Nephron (organoid): ENCODE results near the gene VOPP1.

Source experiments
- H3K27ac Mint-ChIP-seq, 3 experiments: 2 replicates each; pipeline ENCODE4 v1.8.0; 2020; ENCODE audit warnings: mixed read lengths in 3 of 3, mild to moderate bottlenecking in 2 of 3, moderate library complexity in 1 of 3
- H3K27me3 Mint-ChIP-seq: 2 replicates; pipeline ENCODE4 v1.8.0; 2021; ENCODE audit warnings: low read depth, mild to moderate bottlenecking, moderate library complexity, mixed read lengths
- H3K36me3 Mint-ChIP-seq: 2 replicates; pipeline ENCODE4 v1.8.0; 2020; ENCODE audit warnings: low read depth, mixed read lengths
- H3K4me1 Mint-ChIP-seq: 2 replicates; pipeline ENCODE4 v1.8.0; 2020; ENCODE audit warnings: mixed read lengths
- H3K4me3 Mint-ChIP-seq, 3 experiments: 2 replicates each; pipeline ENCODE4 v1.8.0; 2020; ENCODE audit warnings: mild to moderate bottlenecking in 3 of 3, mixed read lengths in 3 of 3, moderate library complexity in 2 of 3
- H3K9me3 Mint-ChIP-seq: 2 replicates; pipeline ENCODE4 v1.8.0; 2020; ENCODE audit warnings: mixed read lengths
- TF ChIP-seq, protein P1 (sequence below), 3 experiments: fragments of 200-600 bp; sonication (generic); IDR thresholded peaks; one replicate each; pipeline ENCODE4 v1.5.0; 2021; ENCODE audit warnings: antibody characterized with exemption in 3 of 3; ENCODE audit not compliant: unreplicated experiment in 3 of 3

VOPP1 gene

DNA sequence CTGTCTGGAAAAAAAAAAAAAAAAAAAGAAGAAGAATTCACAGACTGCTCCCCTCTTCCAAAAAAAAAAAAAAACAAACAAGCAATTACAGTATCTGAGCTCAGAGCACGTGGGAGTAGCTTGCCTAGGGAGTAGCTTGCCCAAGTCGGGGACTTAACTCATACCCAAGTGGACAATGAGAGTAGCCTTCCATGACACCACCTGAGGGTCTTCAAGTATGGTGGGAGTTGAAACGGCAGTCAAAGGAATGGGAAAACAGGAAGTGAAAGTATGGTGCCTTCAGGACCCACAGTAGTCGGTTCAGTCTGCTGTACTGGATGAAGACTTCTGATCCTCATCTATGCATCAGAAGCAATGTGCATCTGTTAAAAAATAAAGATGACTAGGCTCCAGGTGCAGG, 10.6 kb downstream of the VOPP1 start:
- no peak overlapping the region for H3K4me3 Mint-ChIP-seq
- TF ChIP-seq, protein P1, sequence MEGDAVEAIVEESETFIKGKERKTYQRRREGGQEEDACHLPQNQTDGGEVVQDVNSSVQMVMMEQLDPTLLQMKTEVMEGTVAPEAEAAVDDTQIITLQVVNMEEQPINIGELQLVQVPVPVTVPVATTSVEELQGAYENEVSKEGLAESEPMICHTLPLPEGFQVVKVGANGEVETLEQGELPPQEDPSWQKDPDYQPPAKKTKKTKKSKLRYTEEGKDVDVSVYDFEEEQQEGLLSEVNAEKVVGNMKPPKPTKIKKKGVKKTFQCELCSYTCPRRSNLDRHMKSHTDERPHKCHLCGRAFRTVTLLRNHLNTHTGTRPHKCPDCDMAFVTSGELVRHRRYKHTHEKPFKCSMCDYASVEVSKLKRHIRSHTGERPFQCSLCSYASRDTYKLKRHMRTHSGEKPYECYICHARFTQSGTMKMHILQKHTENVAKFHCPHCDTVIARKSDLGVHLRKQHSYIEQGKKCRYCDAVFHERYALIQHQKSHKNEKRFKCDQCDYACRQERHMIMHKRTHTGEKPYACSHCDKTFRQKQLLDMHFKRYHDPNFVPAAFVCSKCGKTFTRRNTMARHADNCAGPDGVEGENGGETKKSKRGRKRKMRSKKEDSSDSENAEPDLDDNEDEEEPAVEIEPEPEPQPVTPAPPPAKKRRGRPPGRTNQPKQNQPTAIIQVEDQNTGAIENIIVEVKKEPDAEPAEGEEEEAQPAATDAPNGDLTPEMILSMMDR (IDR thresholded peaks at IDR 0.05; ENCODE audit: unreplicated experiment in 3 of 3): no peak
- H3K27me3 Mint-ChIP-seq: no peaks in the 10 kb centered on the region
- peaks cover 4% of the 10 kb centered on the region for H3K4me1 Mint-ChIP-seq
- H3K27ac Mint-ChIP-seq: no peak overlapping the region
- H3K9me3 Mint-ChIP-seq: no peaks in the 10 kb centered on the region
- no peaks in the 10 kb centered on the region for H3K36me3 Mint-ChIP-seq

- TF ChIP-seq, protein P1 (IDR thresholded peaks at IDR 0.05; ENCODE audit: unreplicated experiment in 3 of 3): no peak
- H3K4me3 Mint-ChIP-seq: no peak overlapping the region
- peaks cover 29% of the 10 kb centered on the region for H3K4me1 Mint-ChIP-seq
- no peak overlapping the region for H3K27ac Mint-ChIP-seq
- H3K27me3 Mint-ChIP-seq: no peaks in the 10 kb centered on the region
- H3K36me3 Mint-ChIP-seq: no peaks in the 10 kb centered on the region
- no peaks in the 10 kb centered on the region for H3K9me3 Mint-ChIP-seq
Measured at GRCh38 chr7:55558962-55559920, 13.1 kb downstream of the VOPP1 start.

- no peaks in the 10 kb centered on the region for H3K36me3 Mint-ChIP-seq
- no peaks in the 10 kb centered on the region for H3K27me3 Mint-ChIP-seq
- H3K27ac Mint-ChIP-seq: peak overlapping the region in 1 of 3 experiments; percentile 80
- H3K4me1 Mint-ChIP-seq: peaks cover 44% of the 10 kb centered on the region
- H3K4me3 Mint-ChIP-seq: no peak overlapping the region
- H3K9me3 Mint-ChIP-seq: no peaks in the 10 kb centered on the region
- TF ChIP-seq, protein P1 (IDR thresholded peaks at IDR 0.05; ENCODE audit: unreplicated experiment in 3 of 3): no peak
Measured at GRCh38 chr7:55557666-55558188, 14.6 kb downstream of the VOPP1 start.

- Mint-ChIP-seq H3K36me3 (no peaks in the 10 kb centered on the region), H3K27me3 (no peaks in the 10 kb centered on the region), H3K4me3 (peak overlapping the region in 1 of 3 experiments; percentile 24), H3K27ac (peak overlapping the region; percentile 4 to 80 (median 21)), H3K9me3 (no peaks in the 10 kb centered on the region), H3K4me1 (peaks cover 51% of the 10 kb centered on the region)
- TF ChIP-seq, protein P1 (IDR thresholded peaks at IDR 0.05; ENCODE audit: unreplicated experiment in 3 of 3): no peak
Measured at GRCh38 chr7:55556492-55556891, 15.8 kb downstream of the VOPP1 start.

DNA sequence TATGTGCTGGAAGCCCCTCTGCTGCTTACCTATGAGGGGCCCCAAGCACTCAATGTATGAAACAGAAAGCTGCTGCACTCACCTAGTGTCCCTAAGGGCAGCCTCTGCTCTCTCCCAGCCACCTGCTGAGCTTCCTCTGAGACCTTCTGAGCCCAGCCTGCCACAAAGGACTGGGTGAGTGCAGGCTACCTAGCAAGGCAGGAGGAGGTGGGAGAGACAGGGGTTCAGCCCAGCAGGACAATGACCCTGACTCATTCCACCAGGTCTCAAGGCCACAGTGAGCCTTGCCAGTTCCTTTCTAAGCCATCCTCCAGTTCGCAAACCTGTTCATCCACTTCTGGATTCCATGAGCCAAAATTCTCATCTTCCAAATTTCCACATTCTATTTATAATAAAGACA, 16.3 kb downstream of the VOPP1 start:
- TF ChIP-seq, protein P1 (IDR thresholded peaks at IDR 0.05; ENCODE audit: unreplicated experiment in 3 of 3): no peak
- Mint-ChIP-seq H3K27me3 (no peaks in the 10 kb centered on the region), H3K36me3 (no peaks in the 10 kb centered on the region), H3K27ac (peak overlapping the region in 2 of 3 experiments; percentile 21 to 80), H3K9me3 (no peaks in the 10 kb centered on the region), H3K4me1 (peaks cover 51% of the 10 kb centered on the region), H3K4me3 (no peak overlapping the region)
